MM.1S (cell line): Measurements from ENCODE around the gene PAPPA.

Experiments used
- DNase-seq: peaks from one replicate; pipeline ENCODE4 v3.0.0-alpha.2; 2015
- H2AFZ ChIP-seq: fragments of 300-600 bp; sonication (generic); 2 replicates; pipeline ENCODE4 v1.6.0; 2016; ENCODE audit warnings: antibody characterized with exemption, low read length
- H3F3A ChIP-seq: fragments of 300-600 bp; sonication (generic); 2 replicates; pipeline ENCODE4 v1.6.1; 2016; ENCODE audit warnings: mild to moderate bottlenecking, antibody characterized with exemption, low read length, moderate library complexity, mixed read lengths; ENCODE audit not compliant: insufficient read depth
- H3K27ac ChIP-seq: fragments of 300-600 bp; sonication (generic); 2 replicates; pipeline ENCODE4 v1.5.1; 2016; ENCODE audit warnings: mild to moderate bottlenecking, low read length
- H3K27me3 ChIP-seq: fragments of 300-600 bp; sonication (generic); replicated peaks from 2 replicates; pipeline ENCODE4 v1.6.0; 2016; ENCODE audit warnings: low read length; ENCODE audit not compliant: insufficient read depth
- H3K36me3 ChIP-seq: fragments of 300-600 bp; sonication (generic); replicated peaks from 2 replicates; pipeline ENCODE4 v1.6.1; 2016; ENCODE audit warnings: mild to moderate bottlenecking, low read length, mixed read lengths; ENCODE audit not compliant: insufficient read depth
- H3K4me1 ChIP-seq: fragments of 300-600 bp; sonication (generic); 2 replicates; pipeline ENCODE4 v1.6.1; 2016; ENCODE audit warnings: low read length, mixed read lengths
- H3K4me2 ChIP-seq: fragments of 300-600 bp; sonication (generic); 2 replicates; pipeline ENCODE4 v1.6.0; 2016; ENCODE audit warnings: low read depth, low read length
- H3K4me3 ChIP-seq: fragments of 300-600 bp; sonication (generic); 2 replicates; pipeline ENCODE4 v1.5.1; 2016; ENCODE audit warnings: low read length, mixed read lengths
- H3K79me2 ChIP-seq: fragments of 300-600 bp; sonication (generic); 2 replicates; pipeline ENCODE4 v1.6.1; 2016; ENCODE audit warnings: mixed run types, low read length, mixed read lengths
- H3K9ac ChIP-seq: fragments of 300-600 bp; sonication (generic); 2 replicates; pipeline ENCODE4 v1.6.1; 2016; ENCODE audit warnings: low read length, mixed read lengths
- H3K9me2 ChIP-seq: fragments of 300-600 bp; sonication (generic); replicated peaks from 2 replicates; pipeline ENCODE4 v1.6.1; 2016; ENCODE audit warnings: mild to moderate bottlenecking, low read length, mixed read lengths; ENCODE audit not compliant: insufficient read depth
- H3K9me3 ChIP-seq: fragments of 300-600 bp; sonication (generic); replicated peaks from 2 replicates; pipeline ENCODE4 v1.6.1; 2016; ENCODE audit warnings: mild to moderate bottlenecking, low read length, mixed read lengths; ENCODE audit not compliant: insufficient read depth
- H4K20me1 ChIP-seq: fragments of 300-600 bp; sonication (generic); 2 replicates; pipeline ENCODE4 v1.6.1; 2016; ENCODE audit warnings: mild to moderate bottlenecking, low read length, moderate library complexity, mixed read lengths; ENCODE audit not compliant: insufficient read depth
- EZH2 ChIP-seq: fragments of 300-600 bp; sonication (generic); optimal IDR thresholded peaks from 2 replicates; pipeline ENCODE3; 2017; ENCODE audit warnings: low read depth, mild to moderate bottlenecking, antibody characterized with exemption, low read length, mixed read lengths
- EZH2phosphoT487 ChIP-seq: fragments of 300-600 bp; sonication (generic); IDR thresholded peaks from 2 replicates; pipeline ENCODE4 v1.6.1; 2018; ENCODE audit warnings: antibody characterized with exemption, low read length
- TF ChIP-seq, protein P1 (sequence below): fragments of 300-600 bp; sonication (generic); IDR thresholded peaks from 2 replicates; pipeline ENCODE4 v1.5.1; 2016; ENCODE audit warnings: antibody characterized with exemption, low read length, mixed read lengths

The PAPPA gene

DNA sequence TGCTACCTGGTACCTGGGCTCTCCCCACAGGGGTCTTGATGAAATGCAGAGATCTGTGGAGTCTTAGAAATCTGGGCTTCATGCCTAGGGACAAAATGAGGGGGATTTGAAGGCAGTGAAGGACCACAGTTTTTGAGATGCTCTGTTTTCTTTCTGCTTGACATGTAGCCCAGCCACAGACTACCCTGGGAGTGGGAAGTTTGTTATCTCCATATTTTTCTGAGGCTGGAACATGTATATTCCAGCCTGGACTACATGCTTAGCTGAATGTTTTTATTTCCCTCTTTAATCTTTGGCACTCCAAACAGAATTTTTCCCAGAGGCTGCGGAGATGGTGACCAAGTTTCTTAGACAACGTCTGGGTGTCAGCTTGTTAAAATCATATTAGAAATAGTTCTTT lies 252.9 kb downstream of the PAPPA start:
- no peaks in the 10 kb centered on the region for H3K9me2 ChIP-seq
- no peak overlapping the region for H3K9ac ChIP-seq
- TF ChIP-seq EZH2phosphoT487 (no peak), EZH2 (no peak)
- TF ChIP-seq, protein P1, sequence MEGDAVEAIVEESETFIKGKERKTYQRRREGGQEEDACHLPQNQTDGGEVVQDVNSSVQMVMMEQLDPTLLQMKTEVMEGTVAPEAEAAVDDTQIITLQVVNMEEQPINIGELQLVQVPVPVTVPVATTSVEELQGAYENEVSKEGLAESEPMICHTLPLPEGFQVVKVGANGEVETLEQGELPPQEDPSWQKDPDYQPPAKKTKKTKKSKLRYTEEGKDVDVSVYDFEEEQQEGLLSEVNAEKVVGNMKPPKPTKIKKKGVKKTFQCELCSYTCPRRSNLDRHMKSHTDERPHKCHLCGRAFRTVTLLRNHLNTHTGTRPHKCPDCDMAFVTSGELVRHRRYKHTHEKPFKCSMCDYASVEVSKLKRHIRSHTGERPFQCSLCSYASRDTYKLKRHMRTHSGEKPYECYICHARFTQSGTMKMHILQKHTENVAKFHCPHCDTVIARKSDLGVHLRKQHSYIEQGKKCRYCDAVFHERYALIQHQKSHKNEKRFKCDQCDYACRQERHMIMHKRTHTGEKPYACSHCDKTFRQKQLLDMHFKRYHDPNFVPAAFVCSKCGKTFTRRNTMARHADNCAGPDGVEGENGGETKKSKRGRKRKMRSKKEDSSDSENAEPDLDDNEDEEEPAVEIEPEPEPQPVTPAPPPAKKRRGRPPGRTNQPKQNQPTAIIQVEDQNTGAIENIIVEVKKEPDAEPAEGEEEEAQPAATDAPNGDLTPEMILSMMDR = no peak

DNA sequence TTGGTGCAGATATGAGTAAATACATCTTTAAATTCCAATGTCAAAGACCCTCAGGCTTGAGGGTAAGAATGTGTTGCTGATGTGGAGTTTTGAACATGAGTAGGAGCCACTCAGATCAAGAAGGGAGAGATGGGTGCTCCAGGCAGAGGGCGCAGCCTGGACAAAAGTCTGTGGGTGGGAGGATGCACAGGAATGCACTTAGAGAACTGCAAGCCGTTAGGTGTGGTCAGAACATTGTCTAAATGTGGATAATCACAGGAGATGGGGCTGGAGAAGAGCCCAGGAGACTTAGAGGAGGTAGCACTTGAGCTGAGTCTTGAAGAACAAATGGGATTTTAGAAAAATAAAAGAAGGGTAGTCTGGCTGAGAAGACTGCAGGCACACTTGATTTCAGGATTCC lies 255.5 kb downstream of the PAPPA start:
- H3K27ac ChIP-seq = no peak overlapping the region
- no peak overlapping the region for H2AFZ ChIP-seq
- H3K79me2 ChIP-seq = no peaks in the 10 kb centered on the region
- no peak overlapping the region for H3K4me3 ChIP-seq
- no peaks in the 10 kb centered on the region for H4K20me1 ChIP-seq
- no peak overlapping the region for H3K9ac ChIP-seq
- H3K9me2 ChIP-seq = no peaks in the 10 kb centered on the region
- TF ChIP-seq EZH2 = no peak
- TF ChIP-seq, protein P1 = no peak
- TF ChIP-seq EZH2phosphoT487 = no peak
- no peaks in the 10 kb centered on the region for H3K36me3 ChIP-seq
- no peaks in the 10 kb centered on the region for H3K27me3 ChIP-seq
- no peaks in the 10 kb centered on the region for H3F3A ChIP-seq
- no peak for DNase-seq
- H3K4me1 ChIP-seq = no peaks in the 10 kb centered on the region
- H3K9me3 ChIP-seq = no peaks in the 10 kb centered on the region
- H3K4me2 ChIP-seq = no peak overlapping the region

More for the DNA sequence above, 252.9 kb downstream of the PAPPA start:
- H2AFZ ChIP-seq = no peak overlapping the region
- H3K27ac ChIP-seq = no peak overlapping the region
- no peak overlapping the region for H3K4me3 ChIP-seq
- H3K79me2 ChIP-seq = no peaks in the 10 kb centered on the region
- DNase-seq = no peak
- H3F3A ChIP-seq = no peaks in the 10 kb centered on the region
- H3K9me3 ChIP-seq = no peaks in the 10 kb centered on the region
- H3K4me1 ChIP-seq = no peaks in the 10 kb centered on the region
- no peaks in the 10 kb centered on the region for H4K20me1 ChIP-seq
- no peaks in the 10 kb centered on the region for H3K27me3 ChIP-seq
- no peak overlapping the region for H3K4me2 ChIP-seq
- H3K36me3 ChIP-seq = no peaks in the 10 kb centered on the region

DNA sequence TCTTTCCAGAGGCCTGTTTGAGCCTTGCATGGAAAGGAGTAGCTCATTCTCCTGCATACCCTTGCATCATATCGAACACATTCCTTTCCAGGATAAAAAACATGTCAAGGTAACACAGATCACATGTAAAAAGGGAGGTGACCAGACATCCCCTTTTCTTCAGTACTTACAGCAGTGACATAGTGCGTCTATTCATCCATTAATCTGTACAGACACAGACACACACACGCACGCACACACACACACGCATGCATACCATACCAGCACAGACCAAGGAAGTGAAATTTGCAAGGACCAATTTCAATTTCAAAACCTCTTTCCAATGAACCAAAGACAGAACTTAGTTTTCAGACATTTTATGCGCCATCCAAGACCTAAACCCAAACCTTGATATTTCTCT lies 256.0 kb downstream of the PAPPA start:
- no peaks in the 10 kb centered on the region for H3K79me2 ChIP-seq
- H3K36me3 ChIP-seq = no peaks in the 10 kb centered on the region
- no peaks in the 10 kb centered on the region for H4K20me1 ChIP-seq
- no peaks in the 10 kb centered on the region for H3K27me3 ChIP-seq
- H3K9me2 ChIP-seq = no peaks in the 10 kb centered on the region
- H3K27ac ChIP-seq = no peak overlapping the region
- no peak overlapping the region for H3K4me2 ChIP-seq
- TF ChIP-seq EZH2 (no peak), EZH2phosphoT487 (no peak)
- TF ChIP-seq, protein P1 = no peak
- no peak for DNase-seq
- H3K4me1 ChIP-seq = no peaks in the 10 kb centered on the region
- H2AFZ ChIP-seq = no peak overlapping the region
- no peaks in the 10 kb centered on the region for H3F3A ChIP-seq
- no peak overlapping the region for H3K4me3 ChIP-seq
- H3K9ac ChIP-seq = no peak overlapping the region
- H3K9me3 ChIP-seq = no peaks in the 10 kb centered on the region
